A549 (cell line): ENCODE measurements around the gene DPRX.

Experiments used
- KDM1A ChIP-seq: fragments of 200-600 bp; sonication (generic); IDR thresholded peaks from 2 replicates; pipeline ENCODE4 v1.6.1; 2016; ENCODE audit warnings: low read depth, mild to moderate bottlenecking
- KDM5A ChIP-seq: fragments of 200-600 bp; sonication (generic); IDR thresholded peaks from 2 replicates; pipeline ENCODE4 v1.6.1; 2016; ENCODE audit warnings: antibody characterized with exemption, mild to moderate bottlenecking
- MAFK ChIP-seq: fragments of 450-650 bp; IDR thresholded peaks from 2 replicates; pipeline ENCODE4 v1.6.1; 2014; ENCODE audit not compliant: partially characterized antibody
- POLR2A ChIP-seq: IDR thresholded peaks from 2 replicates; pipeline ENCODE4 v1.6.1; 2012; ENCODE audit warnings: mild to moderate bottlenecking, low read length
- RCOR1 ChIP-seq: fragments of 150-350 bp; IDR thresholded peaks from 2 replicates; pipeline ENCODE4 v1.6.1; 2014; ENCODE audit warnings: antibody characterized with exemption, low read length, low read depth
- SREBF2 ChIP-seq: fragments of 450-650 bp; IDR thresholded peaks from 2 replicates; pipeline ENCODE4 v1.6.1; 2014; ENCODE audit warnings: mild to moderate bottlenecking, moderate library complexity
- TF ChIP-seq, protein P1 (sequence below): fragments of >200 bp; sonication (Bioruptor Twin); formaldehyde crosslinking; IDR thresholded peaks from 3 replicates; pipeline ENCODE4 v1.5.1; 2016
- TF ChIP-seq, protein P2 (sequence below): fragments of 200-600 bp; sonication (generic); IDR thresholded peaks from 2 replicates; pipeline ENCODE4 v1.6.1; 2016; ENCODE audit warnings: antibody characterized with exemption, mild to moderate bottlenecking, moderate library complexity

DNA sequence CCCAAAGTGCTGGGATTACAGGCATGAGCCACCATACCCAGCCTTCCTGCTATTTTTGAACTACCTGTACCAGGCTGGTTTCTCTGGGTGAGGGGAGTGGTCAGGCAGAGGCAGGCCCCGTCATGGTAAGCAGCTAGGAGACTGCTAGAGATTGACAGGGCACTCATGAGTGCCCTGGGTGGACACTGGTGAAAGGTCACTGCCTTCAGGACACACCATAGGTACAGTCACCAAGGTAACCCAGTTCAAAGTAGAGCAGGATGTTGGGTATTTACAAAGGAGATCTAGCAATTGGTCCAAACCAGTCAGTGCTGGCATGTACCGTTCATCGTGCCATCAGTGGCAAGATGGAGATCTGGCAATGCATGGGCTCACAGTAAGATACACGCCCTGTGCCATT, 25.5 kb downstream of the DPRX start:
- TF ChIP-seq, protein P1, sequence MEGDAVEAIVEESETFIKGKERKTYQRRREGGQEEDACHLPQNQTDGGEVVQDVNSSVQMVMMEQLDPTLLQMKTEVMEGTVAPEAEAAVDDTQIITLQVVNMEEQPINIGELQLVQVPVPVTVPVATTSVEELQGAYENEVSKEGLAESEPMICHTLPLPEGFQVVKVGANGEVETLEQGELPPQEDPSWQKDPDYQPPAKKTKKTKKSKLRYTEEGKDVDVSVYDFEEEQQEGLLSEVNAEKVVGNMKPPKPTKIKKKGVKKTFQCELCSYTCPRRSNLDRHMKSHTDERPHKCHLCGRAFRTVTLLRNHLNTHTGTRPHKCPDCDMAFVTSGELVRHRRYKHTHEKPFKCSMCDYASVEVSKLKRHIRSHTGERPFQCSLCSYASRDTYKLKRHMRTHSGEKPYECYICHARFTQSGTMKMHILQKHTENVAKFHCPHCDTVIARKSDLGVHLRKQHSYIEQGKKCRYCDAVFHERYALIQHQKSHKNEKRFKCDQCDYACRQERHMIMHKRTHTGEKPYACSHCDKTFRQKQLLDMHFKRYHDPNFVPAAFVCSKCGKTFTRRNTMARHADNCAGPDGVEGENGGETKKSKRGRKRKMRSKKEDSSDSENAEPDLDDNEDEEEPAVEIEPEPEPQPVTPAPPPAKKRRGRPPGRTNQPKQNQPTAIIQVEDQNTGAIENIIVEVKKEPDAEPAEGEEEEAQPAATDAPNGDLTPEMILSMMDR, result no peak
- TF ChIP-seq MAFK (no peak), KDM5A (no peak), KDM1A (no peak), POLR2A (no peak), SREBF2 (no peak), RCOR1 (no peak)
- TF ChIP-seq, protein P2, sequence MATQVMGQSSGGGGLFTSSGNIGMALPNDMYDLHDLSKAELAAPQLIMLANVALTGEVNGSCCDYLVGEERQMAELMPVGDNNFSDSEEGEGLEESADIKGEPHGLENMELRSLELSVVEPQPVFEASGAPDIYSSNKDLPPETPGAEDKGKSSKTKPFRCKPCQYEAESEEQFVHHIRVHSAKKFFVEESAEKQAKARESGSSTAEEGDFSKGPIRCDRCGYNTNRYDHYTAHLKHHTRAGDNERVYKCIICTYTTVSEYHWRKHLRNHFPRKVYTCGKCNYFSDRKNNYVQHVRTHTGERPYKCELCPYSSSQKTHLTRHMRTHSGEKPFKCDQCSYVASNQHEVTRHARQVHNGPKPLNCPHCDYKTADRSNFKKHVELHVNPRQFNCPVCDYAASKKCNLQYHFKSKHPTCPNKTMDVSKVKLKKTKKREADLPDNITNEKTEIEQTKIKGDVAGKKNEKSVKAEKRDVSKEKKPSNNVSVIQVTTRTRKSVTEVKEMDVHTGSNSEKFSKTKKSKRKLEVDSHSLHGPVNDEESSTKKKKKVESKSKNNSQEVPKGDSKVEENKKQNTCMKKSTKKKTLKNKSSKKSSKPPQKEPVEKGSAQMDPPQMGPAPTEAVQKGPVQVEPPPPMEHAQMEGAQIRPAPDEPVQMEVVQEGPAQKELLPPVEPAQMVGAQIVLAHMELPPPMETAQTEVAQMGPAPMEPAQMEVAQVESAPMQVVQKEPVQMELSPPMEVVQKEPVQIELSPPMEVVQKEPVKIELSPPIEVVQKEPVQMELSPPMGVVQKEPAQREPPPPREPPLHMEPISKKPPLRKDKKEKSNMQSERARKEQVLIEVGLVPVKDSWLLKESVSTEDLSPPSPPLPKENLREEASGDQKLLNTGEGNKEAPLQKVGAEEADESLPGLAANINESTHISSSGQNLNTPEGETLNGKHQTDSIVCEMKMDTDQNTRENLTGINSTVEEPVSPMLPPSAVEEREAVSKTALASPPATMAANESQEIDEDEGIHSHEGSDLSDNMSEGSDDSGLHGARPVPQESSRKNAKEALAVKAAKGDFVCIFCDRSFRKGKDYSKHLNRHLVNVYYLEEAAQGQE, result no peak
